ENCODE measurements around the gene TMEM192.
"Not testable (repeated sequence)": the region's sequence is repeated elsewhere in the genome, so short reads cannot be mapped to it uniquely, and the experiment has no call there.

Gene TMEM192

GRCh38 chr4:165138843-165139242 lies 26.2 kb upstream of the TMEM192 start:
- H3K4me3 ChIP-seq (ENCODE audit: low read length), result no peak overlapping the region
- DNase-seq (ENCODE audit: low read depth), result no peak
- TF ChIP-seq CTCF (conservative IDR thresholded peaks at IDR 0.05; ENCODE audit: low read depth, low read length), result no peak

- TF ChIP-seq CTCF (conservative IDR thresholded peaks at IDR 0.05; ENCODE audit: low read depth, low read length), result no peak
- no peak for DNase-seq (ENCODE audit: low read depth)
These were observed 24.5 kb upstream of the TMEM192 start for GRCh38 chr4:165137205-165137604.

GRCh38 chr4:165136529-165136928 lies 23.9 kb upstream of the TMEM192 start:
- DNase-seq (ENCODE audit: low read depth), result no peak
- no peak overlapping the region for H3K4me3 ChIP-seq (ENCODE audit: low read length)
- TF ChIP-seq CTCF (conservative IDR thresholded peaks at IDR 0.05; ENCODE audit: low read depth, low read length), result no peak

More at GRCh38 chr4:165137205-165137604, 24.5 kb upstream of the TMEM192 start:
- H3K4me3 ChIP-seq (ENCODE audit: low read length), result no peak overlapping the region

GRCh38 chr4:165133150-165133549 lies 20.5 kb upstream of the TMEM192 start:
- DNase-seq (ENCODE audit: low read depth), result no peak
- H3K4me3 ChIP-seq (ENCODE audit: low read length), result no peak overlapping the region
- TF ChIP-seq CTCF (conservative IDR thresholded peaks at IDR 0.05; ENCODE audit: low read depth, low read length), result no peak

GRCh38 chr4:165131247-165131832 lies 18.7 kb upstream of the TMEM192 start:
- no peak for DNase-seq (ENCODE audit: low read depth)
- H3K4me3 ChIP-seq (ENCODE audit: low read length), result no peak overlapping the region
- peak; percentile 92 for TF ChIP-seq CTCF (conservative IDR thresholded peaks at IDR 0.05; ENCODE audit: low read depth, low read length)

GRCh38 chr4:165129924-165130323 lies 17.3 kb upstream of the TMEM192 start:
- TF ChIP-seq CTCF (conservative IDR thresholded peaks at IDR 0.05; ENCODE audit: low read depth, low read length), result no peak
- no peak for DNase-seq (ENCODE audit: low read depth)

GRCh38 chr4:165125869-165126499 lies 13.3 kb upstream of the TMEM192 start:
- not testable (repeated sequence) for DNase-seq (ENCODE audit: low read depth); H3K4me3 ChIP-seq (ENCODE audit: low read length)

More at GRCh38 chr4:165129924-165130323, 17.3 kb upstream of the TMEM192 start:
- no peak overlapping the region for H3K4me3 ChIP-seq (ENCODE audit: low read length)
